Caki2 (cell line): ENCODE measurements around the gene NES. TPM values are rescaled to one million over a fixed set of nuclear protein-coding genes. Genes with fewer than 3 reads are reported as not detected.

Experiments
- DNase-seq: peaks from one replicate; pipeline ENCODE4 v3.0.0-alpha.2; 2015; ENCODE audit warnings: low read depth
- in situ Hi-C: cut with HindIII; loops from 2 replicates; pipeline ENCODE4 v1.10.0; 2016; ENCODE audit warnings: low sequenced_read_pairs, low pct_unique_long_range_greater_than_20kb, mixed read lengths
- total RNA-seq: library from RNA; depleted of rRNA; stranded (reverse); fragments of >200 nt; shearing (Covaris generic); gene quantifications from 2 replicates; pipeline ENCODE4 v1.2.3, GENCODE V29; 2014; ENCODE audit warnings: low replicate concordance

Gene NES
- total RNA-seq, 1 experiment from 2014 or later, result 0.03 TPM

GRCh38 chr1:156705918-156706656, 28.9 kb upstream of the NES start:
- no peak for DNase-seq
- in situ Hi-C loops, result no loop called here

- no peak for DNase-seq
- in situ Hi-C loops, result no loop called here
Measured at GRCh38 chr1:156705321-156705917, 28.2 kb upstream of the NES start, which contains the start of gene CRABP2. TSS of gene CRABP2 (minus strand) at chr1:156705583. CDS start at chr1:156705446, 137 bp downstream.

- in situ Hi-C loops, result no loop called here
- no peak for DNase-seq
Measured at GRCh38 chr1:156704930-156705320, 27.7 kb upstream of the NES start.

- in situ Hi-C loops, result no loop called here
- no peak for DNase-seq
Measured at GRCh38 chr1:156704166-156704711, 27.0 kb upstream of the NES start.

GRCh38 chr1:156703741-156704140, 26.5 kb upstream of the NES start:
- in situ Hi-C loops, result no loop called here
- no peak for DNase-seq

DNA sequence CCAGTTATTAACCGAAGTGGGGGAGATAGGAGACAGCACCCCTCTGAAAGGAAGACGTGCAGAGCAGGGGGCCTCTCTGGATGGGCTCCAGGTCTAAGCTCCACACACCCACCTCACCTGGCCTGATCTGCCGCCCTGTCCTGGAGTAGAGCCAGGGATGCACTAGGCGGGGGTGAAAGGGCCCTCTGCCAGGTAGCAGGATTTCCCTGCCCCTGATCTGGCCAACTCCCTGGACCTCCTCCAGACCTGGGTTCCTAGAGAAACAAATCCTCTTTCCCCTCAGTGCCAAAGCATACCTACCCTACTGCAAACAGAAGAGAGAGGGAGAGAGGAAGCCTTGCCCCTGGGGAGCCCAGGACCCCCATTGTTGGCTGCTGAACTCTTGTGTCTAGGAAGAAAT, 26.1 kb upstream of the NES start:
- in situ Hi-C loops, result no loop called here
- DNase-seq, result no peak

DNA sequence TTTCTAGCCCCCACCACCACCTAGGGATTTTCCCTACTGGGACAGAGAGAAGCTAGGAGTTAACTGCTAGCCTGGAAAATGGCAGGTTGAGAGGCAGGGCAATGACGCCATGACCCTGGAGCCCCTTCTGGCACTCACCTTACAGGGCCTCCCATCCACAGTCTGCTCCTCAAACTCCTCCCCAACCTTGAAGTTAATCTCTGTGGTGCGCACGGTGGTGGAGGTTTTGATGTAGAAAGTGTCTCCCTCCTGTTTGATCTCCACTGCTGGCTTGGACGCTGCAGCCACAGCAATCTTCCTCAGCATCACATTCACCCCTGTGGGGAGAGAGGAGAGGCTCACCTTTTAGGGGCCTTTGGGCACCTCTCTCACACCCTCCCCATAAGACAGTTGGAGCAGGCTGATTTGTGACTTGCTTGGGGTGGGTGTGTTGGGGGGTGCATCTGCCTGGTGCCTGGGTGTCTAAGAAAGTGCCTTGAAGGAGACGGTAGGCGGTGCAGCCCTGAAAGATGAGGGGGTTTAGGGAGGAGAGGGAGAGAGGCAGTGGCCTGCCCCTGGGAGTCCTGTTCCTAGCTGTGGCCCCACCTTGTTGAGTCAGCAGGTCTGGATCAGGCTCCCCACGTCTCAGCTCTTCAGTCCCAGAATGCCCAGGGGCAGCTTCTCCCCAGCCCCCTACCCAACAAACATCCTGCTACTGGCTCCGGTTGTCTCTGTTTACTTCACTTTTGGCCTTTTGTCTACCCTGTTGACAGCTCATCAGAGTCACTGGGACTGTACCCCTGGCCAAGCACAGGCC, 23.7 kb upstream of the NES start:
- no peak for DNase-seq
- in situ Hi-C loops, result no loop called here

GRCh38 chr1:156698995-156699394, 21.8 kb upstream of the NES start:
- in situ Hi-C loops, result no loop called here
- no peak for DNase-seq

DNA sequence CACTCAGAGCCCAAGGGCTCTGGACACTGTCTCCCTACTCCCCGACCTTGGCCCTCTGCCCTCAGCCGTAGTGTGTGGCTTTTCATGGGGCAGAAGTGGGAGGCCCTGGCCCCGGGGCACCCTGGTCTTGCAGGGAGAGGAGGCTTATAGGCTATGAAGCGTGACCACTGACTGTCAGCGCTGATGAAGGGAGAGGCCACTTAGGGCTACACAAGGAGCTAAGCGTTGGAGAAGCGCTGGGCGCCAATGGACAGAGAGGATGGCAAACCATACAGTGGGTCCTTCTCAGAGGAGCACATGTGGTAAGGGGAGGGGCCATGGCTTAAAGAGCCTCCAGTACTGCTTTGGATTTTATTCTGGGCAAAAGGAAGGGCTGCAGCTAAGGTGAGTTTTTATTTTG, 20.3 kb upstream of the NES start:
- in situ Hi-C loops, result no loop called here
- peak; percentile 57 for DNase-seq

GRCh38 chr1:156696755-156697154, 19.5 kb upstream of the NES start:
- no peak for DNase-seq
- in situ Hi-C loops, result no loop called here

DNA sequence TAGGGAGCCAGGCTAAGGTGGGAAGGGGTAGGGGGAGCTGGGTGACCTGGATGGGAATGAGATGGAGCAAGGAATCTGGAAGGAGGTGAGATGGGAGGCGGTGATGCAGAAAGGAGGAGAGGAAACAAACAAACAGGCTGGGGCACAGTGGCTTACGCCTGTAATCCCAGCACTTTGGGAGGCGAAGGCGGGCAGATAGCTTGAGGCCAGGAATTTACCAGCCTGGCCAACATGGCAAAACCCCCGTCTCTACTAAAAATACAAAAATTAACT, 17.4 kb upstream of the NES start:
- no peak for DNase-seq
- in situ Hi-C loops, result no loop called here

DNA sequence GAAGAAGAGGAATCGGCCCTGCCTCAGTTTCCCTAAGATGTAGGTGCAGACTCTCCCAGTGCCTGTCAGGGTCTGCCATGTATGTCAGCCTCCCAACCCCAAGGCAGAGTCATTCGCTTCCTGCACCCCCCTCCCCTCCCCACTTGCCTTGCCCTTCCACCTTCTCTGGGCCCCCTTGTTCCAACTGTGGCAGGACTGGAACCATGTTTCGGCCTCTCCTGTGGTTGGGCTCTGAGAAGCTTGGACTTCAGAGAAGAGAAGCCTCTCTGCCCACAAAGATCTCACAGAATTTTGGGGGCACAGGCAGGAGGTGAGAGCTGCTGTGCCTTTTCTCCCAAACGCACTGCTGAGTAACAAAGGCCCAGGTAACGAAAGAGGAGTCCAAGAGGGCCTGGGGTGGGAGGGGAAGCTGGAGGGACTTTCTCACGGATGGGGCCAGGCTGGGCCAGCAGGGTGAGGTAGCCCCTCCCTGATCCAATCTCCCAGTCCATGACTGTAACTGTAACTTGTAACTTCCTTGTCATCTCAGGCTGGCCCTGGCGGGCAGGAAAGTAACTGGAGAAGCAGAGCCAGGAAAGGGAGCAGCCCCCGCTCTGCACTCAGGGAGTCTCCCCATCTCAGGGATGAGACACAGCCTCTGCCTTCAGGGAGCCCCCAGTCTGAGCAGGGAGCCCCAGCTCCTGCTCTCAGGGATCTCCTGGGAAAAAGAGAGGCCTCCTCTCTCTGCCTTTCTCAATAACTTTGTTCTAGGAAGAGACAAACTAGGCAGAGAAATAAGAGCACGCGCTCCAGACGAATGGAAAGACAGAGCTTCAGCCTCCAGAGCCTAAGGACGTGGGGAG, 16.9 kb upstream of the NES start:
- DNase-seq, result peak; percentile 45
- in situ Hi-C loops, result no loop called here

DNA sequence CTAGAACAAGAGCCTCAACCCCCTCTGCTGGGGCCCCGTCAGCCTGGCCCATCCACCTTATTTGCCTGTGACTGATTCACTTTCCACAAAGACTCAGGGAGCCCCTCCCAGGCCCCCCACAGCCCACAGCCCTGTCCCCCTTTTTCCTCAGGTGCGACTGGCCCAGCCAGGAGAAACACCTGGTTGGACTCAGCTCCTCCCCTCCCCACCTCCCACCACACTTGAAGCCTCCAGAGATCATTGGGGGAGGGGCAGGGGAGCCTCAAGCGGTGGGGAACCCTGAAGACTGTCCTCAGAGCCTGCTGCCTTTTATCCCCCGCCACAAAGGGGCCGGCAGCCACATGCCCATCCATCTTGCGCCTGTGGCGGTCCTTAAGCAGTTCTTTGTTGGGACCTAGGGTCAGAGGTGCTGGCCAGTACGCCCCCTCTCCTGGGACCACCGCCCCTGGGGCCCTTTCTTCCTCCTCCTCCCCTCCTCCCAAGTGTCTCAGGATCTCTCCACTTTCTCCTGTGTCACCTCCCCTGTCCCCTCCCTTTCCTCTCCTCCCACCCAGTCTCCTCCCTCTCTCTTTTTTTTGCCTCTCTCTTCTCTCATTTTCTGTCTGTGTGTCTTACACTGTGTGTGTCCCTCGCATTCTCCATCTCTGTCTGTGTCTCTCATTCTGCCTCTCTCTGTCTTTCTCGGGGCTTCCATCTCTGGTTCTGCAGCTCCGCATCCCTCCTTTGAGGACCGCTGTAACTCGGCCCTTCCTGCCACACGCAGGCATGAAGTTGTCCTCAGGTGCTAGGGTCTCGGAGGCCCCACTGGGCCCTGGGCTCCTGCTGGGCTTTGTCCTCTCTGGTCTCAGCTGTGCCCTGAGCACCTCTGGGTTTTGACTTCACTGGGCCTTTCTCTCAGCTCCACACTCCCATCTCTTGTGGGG, 16.0 kb upstream of the NES start:
- peak; percentile 41 for DNase-seq
- in situ Hi-C loops, result no loop called here

- in situ Hi-C loops, result no loop called here
- no peak for DNase-seq
Measured at GRCh38 chr1:156692441-156692924, 15.3 kb upstream of the NES start.

DNA sequence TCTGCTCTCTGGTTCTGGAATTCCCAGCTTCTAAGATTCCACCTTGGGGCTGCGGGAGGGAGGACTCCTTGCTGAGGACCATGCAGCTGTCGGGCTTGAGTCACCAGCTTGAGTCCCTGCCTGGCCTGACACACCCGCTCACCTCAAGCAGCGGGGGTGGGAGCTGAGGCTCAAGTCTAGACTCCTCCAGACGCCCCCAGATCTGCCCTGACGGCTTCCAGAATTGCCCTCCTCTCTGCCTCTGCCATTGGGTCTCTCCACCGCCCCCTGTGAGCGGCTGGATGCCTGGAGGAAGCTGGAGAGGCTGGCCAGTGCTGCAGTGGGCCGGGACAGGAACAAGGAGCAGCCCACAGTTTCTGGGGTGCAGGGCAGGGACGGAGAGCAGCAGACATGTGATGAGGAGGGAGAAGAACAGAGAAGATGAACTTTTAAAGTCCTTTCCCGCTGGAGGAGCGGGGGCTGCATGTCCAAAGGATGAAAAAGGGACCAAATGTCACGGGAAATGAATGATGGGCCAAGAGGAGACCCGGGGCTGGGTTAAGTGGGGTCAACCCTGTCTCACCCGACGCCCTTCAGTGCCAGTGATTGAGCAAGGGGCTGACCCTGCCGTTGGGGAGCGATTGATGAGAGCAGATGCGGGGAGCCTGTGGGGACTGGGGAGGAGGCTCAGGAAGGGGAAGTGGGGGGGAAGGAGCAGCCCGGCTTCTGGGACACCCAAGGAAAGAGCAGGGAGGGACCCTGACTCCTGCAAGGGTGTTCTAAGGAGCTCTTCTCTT, 14.6 kb upstream of the NES start:
- in situ Hi-C loops, result no loop called here
- peak; percentile 34 for DNase-seq

DNA sequence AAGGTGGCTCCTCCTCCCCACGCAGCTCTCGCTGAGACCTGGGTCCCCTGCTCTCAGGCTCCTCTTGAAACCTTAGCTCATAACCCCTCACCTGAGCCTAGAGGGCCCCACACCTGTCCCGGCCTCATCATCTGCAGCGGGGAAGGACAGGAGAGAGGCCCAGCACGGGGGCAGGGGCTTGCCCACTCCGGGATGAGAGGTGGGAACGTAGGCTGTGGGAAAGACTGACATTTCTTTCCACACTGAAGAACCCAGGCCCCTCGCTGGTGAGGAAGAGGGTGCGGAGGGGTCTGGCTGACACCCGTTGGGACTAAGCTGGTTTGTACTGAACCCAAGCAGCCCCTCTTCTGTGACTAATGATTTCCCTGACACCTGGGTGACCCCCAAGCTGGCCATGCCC, 14.0 kb upstream of the NES start:
- no peak for DNase-seq
- in situ Hi-C loops, result no loop called here

GRCh38 chr1:156690675-156691036, 13.4 kb upstream of the NES start:
- in situ Hi-C loops, result no loop called here
- no peak for DNase-seq
